ENCODE results near the gene GRIN2C.

Gene GRIN2C

DNA sequence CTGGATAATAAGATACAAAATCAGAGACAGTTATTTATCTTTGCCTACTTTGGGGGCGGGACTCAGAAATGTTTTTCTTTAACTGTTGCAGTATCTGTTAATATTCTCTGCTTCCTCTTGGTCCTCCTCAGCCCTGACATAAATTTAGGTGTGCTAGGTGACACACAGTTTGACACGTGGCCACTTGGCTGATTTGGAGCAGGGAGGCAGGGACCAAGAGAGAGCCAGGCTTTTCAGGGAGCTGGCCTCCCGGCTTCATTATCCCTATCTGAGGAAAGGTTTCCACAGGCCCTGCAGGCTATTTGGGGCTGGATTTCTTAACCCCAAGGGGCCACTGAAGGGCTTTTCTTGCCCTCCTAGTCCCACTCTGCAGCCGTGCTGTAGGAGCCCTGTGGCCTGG, 63.5 kb downstream of the GRIN2C start:
- DNase-seq, result no peak

DNA sequence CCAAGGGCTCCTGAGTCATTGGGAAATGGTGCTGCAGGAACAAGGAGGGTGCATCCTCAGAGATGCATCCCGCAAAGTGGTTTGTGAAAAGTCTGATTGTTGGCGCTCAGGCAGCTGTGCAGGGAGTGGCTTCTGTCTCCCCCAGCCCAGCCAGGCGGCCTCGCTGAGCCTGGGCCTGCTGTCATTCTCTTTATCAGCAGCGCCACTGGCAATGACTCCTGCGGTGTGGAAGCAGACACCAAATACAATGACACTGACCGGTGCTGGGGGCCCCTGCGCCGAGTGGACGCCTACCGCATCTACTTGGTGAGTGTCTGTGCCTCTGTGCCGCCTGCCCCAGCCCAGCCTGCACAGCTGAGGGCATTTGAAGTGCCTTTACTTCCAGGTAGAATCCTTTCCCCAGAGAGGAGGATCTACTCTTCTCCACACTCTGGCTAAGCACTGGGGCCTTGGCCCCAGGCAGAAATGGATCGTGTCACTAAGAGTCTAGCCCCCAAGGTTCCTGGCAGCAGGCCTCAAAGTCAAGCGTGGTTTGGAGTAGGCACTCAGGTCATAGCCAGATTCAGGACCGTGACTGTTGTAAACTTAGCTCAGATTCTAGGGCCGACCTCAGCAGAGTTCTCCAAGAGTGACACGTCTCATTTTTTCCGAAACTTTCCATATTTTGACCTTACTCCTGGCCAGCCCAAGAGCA, 64.2 kb downstream of the GRIN2C start:
- no peak for DNase-seq

DNA sequence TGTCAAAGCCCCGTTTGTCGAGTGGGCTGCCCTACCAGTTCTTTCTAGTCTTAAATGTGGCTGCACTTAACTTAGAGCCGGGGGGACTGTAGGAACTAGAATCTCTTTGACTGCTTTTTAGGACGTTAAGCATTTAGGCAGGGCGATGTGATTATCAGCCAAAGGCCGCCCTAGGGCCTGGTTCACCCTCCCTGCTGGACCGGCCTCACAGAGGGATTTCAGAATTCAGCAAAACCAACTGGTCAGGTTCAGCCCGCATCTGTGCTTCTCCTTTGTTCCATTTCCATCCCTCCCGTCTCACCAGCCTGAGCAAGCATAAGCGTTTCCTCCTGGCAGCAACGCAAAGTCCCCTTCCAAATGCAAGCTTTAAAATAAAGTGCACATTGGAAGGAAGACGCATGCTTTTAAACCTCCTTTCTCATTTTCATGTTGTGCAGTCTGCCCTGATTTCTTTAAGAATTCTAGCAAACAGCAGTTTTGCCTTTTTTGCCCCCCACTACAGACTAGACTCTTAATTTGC, 67.0 kb downstream of the GRIN2C start:
- no peak for DNase-seq

Data from activated CD4-positive, alpha-beta T cell treated with anti-CD3 and anti-CD28 coated beads for 48 hours (primary cell).